ENCODE measurements around the gene DDX11. TPM values are rescaled to one million over a fixed set of nuclear protein-coding genes. Genes with fewer than 3 reads are reported as not detected.
"Not testable (repeated sequence)": the region's sequence is repeated elsewhere in the genome, so short reads cannot be mapped to it uniquely, and the experiment has no call there.

DDX11 gene
- total RNA-seq, 1 experiment from 2014 or later, result 58.6 TPM

GRCh38 chr12:31117203-31118011 is 43.7 kb downstream of the DDX11 start:
- in situ Hi-C loops (cut with HindIII; ENCODE audit: low sequenced_read_pairs), result no loop called here

DNA sequence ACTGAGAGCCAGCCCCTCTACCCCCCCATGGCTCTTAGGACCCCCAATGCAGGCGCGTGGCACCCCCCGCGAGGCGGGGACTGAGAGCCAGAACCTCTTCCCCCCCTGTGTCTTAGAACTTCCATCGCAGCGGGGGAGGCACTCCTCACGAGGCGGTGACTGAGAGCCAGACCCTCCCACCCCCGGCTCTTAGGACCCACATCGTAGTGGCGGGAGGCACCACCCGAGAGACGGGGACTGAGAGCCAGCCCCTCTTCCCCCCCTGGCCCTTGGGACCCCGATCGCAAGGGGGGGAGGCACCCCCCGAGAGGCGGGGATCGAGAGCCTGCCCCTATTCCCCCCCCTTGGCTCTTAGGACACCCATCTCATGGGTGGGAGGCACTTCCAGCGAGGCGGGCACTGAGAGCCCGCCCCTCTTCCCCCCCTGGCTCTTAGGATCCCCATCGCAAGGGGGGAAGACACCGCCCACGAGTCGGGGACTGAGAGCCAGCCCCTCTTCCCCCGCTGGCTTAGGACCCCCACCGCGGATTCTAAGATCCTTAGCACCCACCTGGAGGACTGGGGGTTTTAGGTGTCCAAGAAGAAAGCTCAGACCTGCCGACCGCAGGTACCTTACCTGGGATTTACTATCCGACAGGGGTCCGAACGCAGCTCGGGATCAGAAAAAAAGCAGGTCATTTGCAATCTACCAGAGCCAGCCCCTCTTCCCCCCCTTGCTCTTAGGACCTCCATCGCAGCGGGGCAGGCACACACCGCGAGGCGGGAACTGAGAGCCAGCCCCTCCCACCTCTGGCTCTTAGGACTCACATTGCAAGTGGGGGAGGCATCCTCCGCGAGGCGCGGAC is 44.9 kb downstream of the DDX11 start:
- peak; percentile 1 for DNase-seq (ENCODE audit: low spot score)
- in situ Hi-C loops (cut with HindIII; ENCODE audit: low sequenced_read_pairs), result no loop called here

More at GRCh38 chr12:31117203-31118011, 43.7 kb downstream of the DDX11 start:
- peak; percentile 1 for DNase-seq (ENCODE audit: low spot score)

DNA sequence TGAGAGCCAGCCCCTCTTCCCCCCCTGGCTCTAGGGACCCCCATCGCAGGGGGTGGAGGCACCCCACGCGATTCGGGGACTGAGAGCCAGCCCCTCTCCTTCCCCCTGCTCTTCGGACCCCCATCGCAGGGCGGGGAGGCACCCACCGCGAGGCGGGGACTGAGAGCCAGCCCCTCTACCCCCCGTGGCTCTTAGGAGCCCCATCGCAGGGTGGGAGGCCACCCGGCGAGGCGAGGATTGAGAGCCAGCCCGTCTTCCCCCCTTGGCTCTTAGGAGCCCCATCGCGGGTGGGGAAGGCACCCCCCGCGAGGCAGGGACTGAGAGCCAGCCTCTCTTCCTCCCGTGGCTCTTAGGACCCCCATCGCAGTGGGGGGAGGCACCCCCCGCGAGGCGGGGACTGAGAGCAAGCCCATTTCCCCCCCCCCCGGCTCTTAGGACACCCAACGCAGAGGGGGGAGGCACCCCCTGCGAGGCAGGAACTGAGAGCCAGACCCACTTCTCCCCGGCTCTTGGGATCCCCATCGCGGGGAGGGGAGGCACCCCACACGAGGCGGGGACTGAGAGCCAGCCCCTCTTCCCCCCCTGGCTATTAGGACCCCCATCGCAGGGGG is 45.6 kb downstream of the DDX11 start:
- no peak for DNase-seq (ENCODE audit: low spot score)
- in situ Hi-C loops (cut with HindIII; ENCODE audit: low sequenced_read_pairs), result no loop called here

- in situ Hi-C loops (cut with HindIII; ENCODE audit: low sequenced_read_pairs), result no loop called here
- DNase-seq (ENCODE audit: low spot score), result no peak
These were observed 46.1 kb downstream of the DDX11 start for GRCh38 chr12:31119803-31120211.

GRCh38 chr12:31120392-31121008 is 46.8 kb downstream of the DDX11 start:
- DNase-seq (ENCODE audit: low spot score), result no peak
- in situ Hi-C loops (cut with HindIII; ENCODE audit: low sequenced_read_pairs), result no loop called here

GRCh38 chr12:31121022-31121728 is 47.5 kb downstream of the DDX11 start:
- DNase-seq (ENCODE audit: low spot score); in situ Hi-C loops (cut with HindIII; ENCODE audit: low sequenced_read_pairs): not testable (repeated sequence)

DNA sequence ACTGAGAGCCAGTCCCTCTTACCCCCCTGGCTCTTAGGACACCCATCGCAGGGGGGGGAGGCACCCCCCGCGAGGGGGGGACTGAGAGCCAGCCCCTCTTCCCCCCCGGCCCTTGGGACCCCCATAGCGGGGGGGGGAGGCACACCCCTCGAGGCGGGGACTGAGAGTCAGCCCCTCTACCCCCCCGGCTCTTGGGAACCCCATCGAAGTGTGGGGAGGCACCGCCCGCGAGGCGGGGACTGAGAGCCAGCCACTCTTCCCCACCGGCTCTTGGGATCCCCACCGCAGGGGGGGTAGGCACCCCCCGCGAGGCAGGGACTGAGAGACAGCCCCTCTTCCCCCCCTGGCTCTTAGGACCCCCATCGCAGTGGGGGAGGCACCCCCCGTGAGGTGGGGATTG is 48.8 kb downstream of the DDX11 start:
- in situ Hi-C loops (cut with HindIII; ENCODE audit: low sequenced_read_pairs), result no loop called here
- DNase-seq (ENCODE audit: low spot score), result no peak

DNA sequence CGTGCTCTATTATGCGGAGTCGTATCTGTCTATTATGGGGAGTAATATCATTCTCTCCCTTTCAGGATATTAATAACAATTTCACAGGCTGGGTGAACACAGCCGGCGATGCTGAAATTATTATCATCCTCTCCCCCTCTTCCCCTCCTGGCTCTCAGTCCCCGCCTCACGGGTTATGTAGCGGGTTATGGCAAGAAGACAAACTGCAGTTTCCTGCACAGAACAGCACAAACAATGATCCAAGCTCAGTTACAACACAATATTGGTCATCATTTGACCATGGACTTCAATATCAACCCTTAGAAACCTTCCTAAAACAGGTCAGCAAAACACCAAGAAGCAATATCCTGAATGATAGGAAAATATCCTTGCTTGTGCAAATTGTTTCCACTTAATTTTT is 50.5 kb downstream of the DDX11 start:
- DNase-seq (ENCODE audit: low spot score); in situ Hi-C loops (cut with HindIII; ENCODE audit: low sequenced_read_pairs): not testable (repeated sequence)

- DNase-seq (ENCODE audit: low spot score); in situ Hi-C loops (cut with HindIII; ENCODE audit: low sequenced_read_pairs): not testable (repeated sequence)
These were observed 51.5 kb downstream of the DDX11 start for GRCh38 chr12:31125171-31125570.

- in situ Hi-C loops (cut with HindIII; ENCODE audit: low sequenced_read_pairs); DNase-seq (ENCODE audit: low spot score): not testable (repeated sequence)
These were observed 53.7 kb downstream of the DDX11 start for GRCh38 chr12:31127209-31127848.

DNA sequence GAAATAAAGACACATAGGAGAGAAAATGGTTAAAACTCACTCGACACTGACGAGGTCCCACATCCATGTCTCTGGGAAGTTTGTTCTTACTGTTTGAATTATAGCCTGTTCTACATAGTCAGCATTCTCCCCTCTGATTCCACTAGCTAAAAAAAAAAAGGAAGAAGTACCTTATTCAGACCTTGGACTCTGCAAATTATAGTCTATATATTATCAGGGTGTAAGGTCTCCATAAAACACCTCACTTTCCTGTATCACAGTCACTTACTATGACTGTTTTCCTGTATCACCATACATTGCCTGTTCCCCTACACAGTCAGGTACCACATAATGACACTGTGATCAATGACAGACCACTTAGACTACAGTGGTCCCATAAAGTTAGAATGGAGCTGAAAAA is 62.9 kb downstream of the DDX11 start:
- in situ Hi-C loops (cut with HindIII; ENCODE audit: low sequenced_read_pairs); DNase-seq (ENCODE audit: low spot score): not testable (repeated sequence)

DNA sequence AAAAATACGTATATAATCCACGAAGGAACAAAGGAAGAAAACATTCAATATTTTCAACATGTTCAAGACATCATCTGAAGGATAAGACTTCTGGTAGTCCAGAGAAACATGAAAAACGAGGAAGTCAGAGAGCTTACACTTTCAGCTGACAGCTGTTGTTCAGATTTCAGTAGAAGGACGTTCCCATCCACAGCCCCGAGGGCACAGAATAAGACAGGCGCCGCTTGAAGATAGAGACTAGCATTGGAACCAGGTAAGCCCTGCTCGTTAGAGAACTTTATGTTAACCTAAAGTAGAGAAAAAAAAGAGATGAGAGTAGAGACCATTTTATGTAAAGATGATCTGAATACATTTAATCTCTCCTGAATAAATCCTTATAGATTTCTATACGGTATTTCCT is 71.1 kb downstream of the DDX11 start:
- DNase-seq (ENCODE audit: low spot score); in situ Hi-C loops (cut with HindIII; ENCODE audit: low sequenced_read_pairs): not testable (repeated sequence)

DNA sequence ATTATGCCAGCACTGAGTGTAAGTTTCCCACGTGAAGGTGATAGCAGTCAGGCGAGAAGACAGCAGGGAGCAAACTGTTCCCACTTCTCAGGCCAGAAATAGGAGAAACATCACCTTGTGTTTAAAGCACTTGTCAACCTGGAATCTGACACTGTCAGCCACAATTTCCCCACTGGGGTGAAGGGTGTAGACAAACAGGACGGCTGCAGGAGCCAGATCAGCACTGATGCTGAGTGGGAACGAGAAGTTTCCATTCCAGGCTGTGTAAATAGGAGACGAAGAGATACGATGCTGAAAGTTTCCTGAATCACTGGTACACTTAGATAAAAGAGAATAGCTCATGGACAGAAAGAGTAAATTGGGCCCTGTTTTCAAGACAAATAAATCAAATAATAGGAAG is 71.6 kb downstream of the DDX11 start:
- in situ Hi-C loops (cut with HindIII; ENCODE audit: low sequenced_read_pairs); DNase-seq (ENCODE audit: low spot score): not testable (repeated sequence)

- DNase-seq (ENCODE audit: low spot score); in situ Hi-C loops (cut with HindIII; ENCODE audit: low sequenced_read_pairs): not testable (repeated sequence)
These were observed 73.8 kb downstream of the DDX11 start for GRCh38 chr12:31147415-31147814.

GRCh38 chr12:31150766-31151165 is 77.1 kb downstream of the DDX11 start:
- in situ Hi-C loops (cut with HindIII; ENCODE audit: low sequenced_read_pairs); DNase-seq (ENCODE audit: low spot score): not testable (repeated sequence)

Measured in G401 (cell line).